GM06990 (cell line): Measurements from ENCODE around the gene ANAPC2.

ENCODE experiments used
- DNase-seq: peaks from one replicate; pipeline ENCODE4 v3.0.0-alpha.2; 2011; ENCODE audit not compliant: insufficient read length; ENCODE audit errors: extremely low read depth
- H3K27me3 ChIP-seq: replicated peaks from 2 replicates; pipeline ENCODE4 v1.6.0; 2011; ENCODE audit warnings: low read length; ENCODE audit not compliant: control insufficient read depth, insufficient read depth
- H3K36me3 ChIP-seq: 2 replicates; pipeline ENCODE4 v1.5.1; 2011; ENCODE audit warnings: low read length; ENCODE audit not compliant: control insufficient read depth, insufficient read depth
- H3K4me3 ChIP-seq: replicated peaks from 2 replicates; pipeline ENCODE4 v1.5.1; 2011; ENCODE audit warnings: low read depth, mild to moderate bottlenecking, control low read depth, low read length
- CTCF ChIP-seq: IDR thresholded peaks from 2 replicates; pipeline ENCODE4 v1.5.1; 2011; ENCODE audit warnings: low read length, control low read depth, mild to moderate bottlenecking, inconsistent platforms; ENCODE audit not compliant: insufficient read depth, poor library complexity, severe bottlenecking

The ANAPC2 gene

DNA sequence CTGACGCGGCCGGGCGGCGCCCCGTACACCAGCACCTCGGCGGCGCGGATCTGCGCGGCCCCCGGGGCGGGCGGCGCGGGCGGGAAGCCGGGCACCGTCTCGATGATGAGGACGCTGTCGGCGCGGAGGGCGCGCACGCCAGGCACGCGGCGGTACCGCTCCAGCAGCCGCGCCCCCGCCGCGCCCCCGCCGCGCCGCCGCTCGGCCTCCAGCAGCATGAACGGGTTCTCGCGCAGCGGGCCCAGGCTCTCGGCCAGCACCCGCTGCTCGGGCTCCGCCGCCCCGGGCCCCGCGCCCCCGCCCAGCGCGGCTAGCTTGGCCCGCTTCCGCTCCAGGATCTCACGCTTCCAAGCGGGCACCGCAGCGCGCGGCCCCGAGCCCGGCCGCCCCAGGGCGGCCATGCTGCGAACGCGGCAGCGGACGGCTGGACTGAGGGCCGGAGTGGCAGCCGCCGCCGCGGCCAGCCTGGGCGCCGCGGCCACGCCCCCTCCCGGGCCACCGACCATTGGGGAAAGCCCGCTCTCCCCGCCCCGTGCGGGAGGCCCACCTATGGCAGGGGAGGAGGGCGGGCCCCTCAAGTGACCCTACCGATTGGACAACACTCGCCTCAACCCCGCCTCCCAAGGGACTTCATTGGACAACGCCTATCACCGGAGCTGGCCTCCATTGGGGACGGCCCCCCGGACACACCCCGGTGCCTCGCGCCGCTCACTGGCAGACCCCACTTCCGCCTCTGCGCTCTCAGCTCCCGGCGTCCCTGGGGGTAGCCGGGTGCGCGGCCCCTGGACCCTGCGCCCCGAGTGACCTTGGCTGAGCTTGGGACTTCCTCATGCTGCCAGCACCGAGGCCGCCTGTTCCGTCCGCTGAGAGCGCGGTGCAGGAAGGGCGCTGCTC, 12.2 kb upstream of the ANAPC2 start, which contains the start of gene TPRN:
TSS of gene TPRN (minus strand) at position 431 of the 894 bp plus-strand sequence. CDS start at position 401, 30 bp downstream.
- H3K4me3 ChIP-seq, result peak within 1 kb of the TSS; percentile 90
- no peak for TF ChIP-seq CTCF
- no peaks in the 10 kb centered on the region for H3K27me3 ChIP-seq
- DNase-seq, result peak; percentile 97
- H3K36me3 ChIP-seq, result no peaks in the 10 kb centered on the region; the same call in 1 of the 2 replicates

DNA sequence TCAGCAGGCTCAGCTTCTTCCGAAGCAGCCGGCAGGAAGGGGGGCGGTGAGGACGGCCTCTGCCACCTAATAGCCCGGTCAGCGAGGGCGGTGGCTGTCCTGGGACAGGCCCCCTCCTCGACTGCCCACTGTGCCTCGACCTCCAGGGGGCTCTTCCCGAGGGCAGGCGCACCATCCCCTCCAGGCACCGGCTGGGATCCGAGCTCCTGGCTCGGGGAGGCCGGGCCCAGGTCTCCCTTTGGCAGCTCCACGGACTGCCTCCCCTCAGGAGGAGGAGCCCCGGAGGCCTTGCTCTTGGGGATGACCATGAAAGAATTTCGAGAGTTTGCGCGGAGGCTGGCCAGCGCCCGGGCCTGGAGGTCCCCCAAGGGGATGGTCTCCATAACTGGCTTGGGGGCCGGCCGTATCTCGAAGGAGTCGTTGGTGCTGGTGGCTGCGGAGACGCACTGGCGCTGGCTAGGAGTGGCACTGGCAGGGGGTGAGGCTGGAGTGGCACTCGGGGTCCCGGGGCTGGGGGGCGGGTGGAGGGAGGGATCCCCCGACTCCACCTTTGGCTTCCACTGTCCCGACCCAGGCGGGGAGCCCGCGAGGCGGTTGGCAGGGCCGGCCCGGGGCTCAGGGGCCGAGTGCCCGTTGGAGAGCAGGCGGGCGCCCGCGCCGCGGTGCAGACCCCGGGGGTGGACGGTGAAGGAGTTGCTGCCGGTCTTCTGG, 11.2 kb upstream of the ANAPC2 start:
- H3K27me3 ChIP-seq, result no peaks in the 10 kb centered on the region
- no peak for TF ChIP-seq CTCF
- no peaks in the 10 kb centered on the region; the same call in 1 of the 2 replicates for H3K36me3 ChIP-seq
- peak overlapping the region; percentile 57 for H3K4me3 ChIP-seq
- DNase-seq, result no peak

DNA sequence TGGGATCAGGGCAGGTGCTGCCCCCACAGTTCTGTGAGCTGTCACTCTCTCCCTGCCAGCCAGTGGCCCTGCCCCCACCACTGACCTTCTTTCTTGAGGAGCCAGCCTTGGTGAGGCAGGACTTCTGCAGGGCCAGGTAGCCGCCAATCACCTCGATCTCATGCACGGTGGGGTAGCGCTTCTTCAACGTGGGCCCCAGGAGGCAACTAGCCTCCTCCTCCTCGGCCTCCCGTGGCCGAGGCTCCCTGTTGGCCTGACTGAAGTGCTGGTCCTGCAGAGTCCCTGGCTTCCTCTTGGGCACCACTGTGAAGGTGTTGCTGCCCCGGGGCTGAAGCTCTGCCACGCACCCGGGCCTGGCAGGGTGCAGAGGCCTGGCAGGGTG, 10.5 kb upstream of the ANAPC2 start:
- DNase-seq, result no peak
- H3K36me3 ChIP-seq, result no peaks in the 10 kb centered on the region; the same call in 1 of the 2 replicates
- no peak overlapping the region for H3K4me3 ChIP-seq
- TF ChIP-seq CTCF, result no peak
- no peaks in the 10 kb centered on the region for H3K27me3 ChIP-seq

DNA sequence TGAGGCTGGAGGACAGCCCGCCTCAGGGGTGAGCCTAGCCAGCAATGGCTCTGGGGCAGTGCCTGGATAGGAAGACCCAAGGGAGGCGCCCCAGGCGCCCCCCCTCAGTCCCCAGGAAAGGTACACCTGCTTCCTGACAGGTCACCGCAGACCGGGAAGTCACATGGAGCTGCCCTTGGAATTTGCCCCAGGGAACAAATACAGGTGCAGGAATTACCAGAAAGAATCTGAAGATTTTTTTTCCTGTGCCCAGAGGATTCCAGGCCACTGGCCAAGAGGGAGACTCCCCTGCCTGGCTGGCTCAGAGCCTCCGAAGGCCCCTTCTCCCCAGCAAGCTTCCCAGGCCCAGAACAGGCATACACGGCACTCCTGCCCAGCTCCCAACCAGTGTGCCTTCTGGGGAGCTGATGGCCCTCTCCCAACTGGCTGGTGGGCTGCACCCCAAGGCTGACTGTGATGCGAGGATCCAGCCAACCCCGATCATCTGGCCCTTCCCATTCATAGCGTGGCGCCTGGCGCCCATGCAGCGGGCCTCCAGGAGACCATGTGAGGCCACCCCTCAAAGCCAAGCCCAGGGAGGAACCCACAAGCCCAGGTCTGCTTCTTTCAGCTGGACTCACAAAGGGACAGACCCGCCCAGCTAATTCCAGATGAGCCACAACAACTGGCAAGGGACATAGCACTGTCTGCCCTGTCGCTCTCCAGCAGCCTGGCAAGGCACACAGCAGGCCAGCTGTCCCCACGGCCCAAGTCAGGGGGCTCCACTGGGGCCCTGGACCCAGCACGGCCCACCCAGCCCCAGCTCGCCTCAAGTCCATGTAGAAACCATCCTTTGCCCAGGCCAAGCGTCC, 9.9 kb upstream of the ANAPC2 start:
- DNase-seq, result no peak
- no peak overlapping the region for H3K4me3 ChIP-seq

More for the DNA sequence above, 9.9 kb upstream of the ANAPC2 start:
- no peak for TF ChIP-seq CTCF
- no peaks in the 10 kb centered on the region for H3K27me3 ChIP-seq
- no peaks in the 10 kb centered on the region; the same call in 1 of the 2 replicates for H3K36me3 ChIP-seq
